Duodenal mucosa (tissue), 2 donors: Measurements from ENCODE around the gene TMSB4Y.
A peak's percentile ranks its signal among the peaks of the same experiment; 100 is the strongest.

Experiments
- H3K27ac ChIP-seq: one replicate; pipeline ENCODE4 v1.7.0; 2013; ENCODE audit warnings: low read depth, low read length
- H3K27me3 ChIP-seq, 2 donors: one replicate each; pipeline ENCODE4 v1.7.0; 2013; ENCODE audit warnings: low read length in 2 of 2, control low read depth in 1 of 2; ENCODE audit not compliant: insufficient read depth in 2 of 2, control insufficient read depth in 1 of 2
- H3K36me3 ChIP-seq, 2 donors: one replicate each; pipeline ENCODE4 v1.7.0; 2013; ENCODE audit warnings: low read length in 2 of 2, control low read depth in 1 of 2; ENCODE audit not compliant: insufficient read depth in 2 of 2, control insufficient read depth in 1 of 2
- H3K4me1 ChIP-seq, 2 donors: one replicate each; pipeline ENCODE4 v1.7.0; 2013; ENCODE audit warnings: low read length in 2 of 2, control low read depth in 1 of 2; ENCODE audit not compliant: insufficient read depth in 2 of 2, control insufficient read depth in 1 of 2
- H3K4me3 ChIP-seq, 2 donors: one replicate each; pipeline ENCODE4 v1.7.0; 2013; ENCODE audit warnings: low read length in 2 of 2, low read depth in 1 of 2
- H3K9ac ChIP-seq, 2 donors: one replicate each; pipeline ENCODE4 v1.7.0; 2013; ENCODE audit warnings: low read length in 2 of 2, low read depth in 1 of 2
- H3K9me3 ChIP-seq, 2 donors: one replicate each; pipeline ENCODE4 v1.7.0; 2013; ENCODE audit warnings: low read length in 2 of 2, control low read depth in 1 of 2; ENCODE audit not compliant: control insufficient read depth in 1 of 2

The TMSB4Y gene

DNA sequence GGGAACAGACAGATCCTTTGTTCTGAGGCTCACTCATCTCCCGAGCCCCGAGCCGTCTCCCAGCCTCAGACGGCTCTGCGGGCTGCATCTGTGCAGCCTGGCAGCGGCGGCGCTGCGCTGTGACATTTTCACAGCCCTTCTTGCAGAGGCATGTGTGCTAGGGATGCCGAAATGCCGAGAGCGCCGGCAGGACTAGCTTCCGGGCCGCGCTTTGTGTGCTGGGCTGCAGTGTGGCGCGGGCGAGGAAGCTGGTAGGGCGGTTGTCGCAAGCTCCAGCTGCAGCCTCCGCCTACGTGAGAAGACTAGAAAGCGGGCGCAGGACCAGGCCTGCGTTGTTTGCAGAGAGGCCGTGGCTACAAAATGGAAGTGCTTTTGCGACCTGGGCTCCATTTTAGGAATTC lies at the start of gene TMSB4Y:
TSS of gene TMSB4Y (plus strand) at position 332 of the 401 bp plus-strand sequence.
- no peaks in the 10 kb centered on the region for H3K9me3 ChIP-seq
- H3K9ac ChIP-seq, result peak within 1 kb of the TSS; percentile 69 to 71
- no peaks in the 10 kb centered on the region for H3K4me1 ChIP-seq
- no peaks in the 10 kb centered on the region for H3K27me3 ChIP-seq
- peak within 1 kb of the TSS; percentile 70 to 80 for H3K4me3 ChIP-seq
- H3K36me3 ChIP-seq, result no peaks in the 10 kb centered on the region
- peak within 1 kb of the TSS; percentile 77 for H3K27ac ChIP-seq

DNA sequence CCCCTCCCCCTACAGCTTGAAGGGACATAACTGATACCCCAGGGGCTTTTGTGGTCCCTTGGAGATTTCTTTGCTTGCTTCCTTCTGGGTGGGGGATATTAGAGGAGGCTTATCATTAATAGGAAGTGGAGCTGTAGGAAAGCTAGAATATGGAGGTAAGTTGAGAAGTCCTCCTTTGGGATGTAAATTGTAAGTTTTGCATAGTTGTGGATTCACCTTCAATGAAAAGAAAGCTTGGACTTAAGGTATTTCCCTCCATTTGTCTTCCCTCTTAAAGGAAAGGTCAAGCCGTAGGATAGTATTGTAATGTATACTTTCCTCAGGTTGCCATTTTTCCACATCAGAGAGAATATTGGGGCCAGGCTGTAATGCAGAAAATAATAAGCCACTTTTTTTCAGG lies 39.5 kb upstream of the TMSB4Y start:
- Histone ChIP-seq H3K36me3 (no peaks in the 10 kb centered on the region), H3K9ac (no peak overlapping the region), H3K9me3 (no peaks in the 10 kb centered on the region), H3K4me1 (no peaks in the 10 kb centered on the region), H3K27ac (no peak overlapping the region), H3K4me3 (no peak overlapping the region), H3K27me3 (no peaks in the 10 kb centered on the region)

DNA sequence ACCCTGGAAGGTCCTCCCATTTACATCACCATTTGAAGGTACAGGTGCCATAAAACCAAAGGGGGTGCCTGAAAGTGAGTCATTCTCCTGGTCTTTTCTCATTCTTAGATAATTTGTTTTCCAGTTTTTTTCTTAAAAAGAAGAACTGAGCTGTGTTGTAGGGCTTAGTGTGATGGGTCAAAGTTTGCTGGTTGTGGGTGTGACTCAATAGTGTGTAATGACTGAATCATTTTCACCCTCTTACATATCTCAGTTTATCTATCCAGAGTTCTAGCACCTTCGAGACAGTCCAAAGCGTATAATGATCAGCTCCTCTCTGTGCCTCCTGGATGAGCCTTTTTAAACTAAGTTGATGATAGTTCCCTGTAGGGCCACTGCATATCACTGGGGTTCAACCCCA lies 32.6 kb upstream of the TMSB4Y start:
- Histone ChIP-seq H3K4me1 (no peaks in the 10 kb centered on the region), H3K27me3 (no peaks in the 10 kb centered on the region), H3K9ac (no peak overlapping the region), H3K4me3 (no peak overlapping the region), H3K36me3 (no peaks in the 10 kb centered on the region), H3K27ac (no peak overlapping the region), H3K9me3 (peaks cover 0 to 16% of the 10 kb centered on the region in 2 donors)

GRCh38 chrY:13702276-13702675 lies 1.4 kb upstream of the TMSB4Y start:
- H3K36me3 ChIP-seq, result no peaks in the 10 kb centered on the region
- no peak overlapping the region for H3K9ac ChIP-seq
- H3K9me3 ChIP-seq, result no peaks in the 10 kb centered on the region
- no peaks in the 10 kb centered on the region for H3K27me3 ChIP-seq
- no peak overlapping the region for H3K27ac ChIP-seq
- no peak overlapping the region for H3K4me3 ChIP-seq
- no peaks in the 10 kb centered on the region for H3K4me1 ChIP-seq

- H3K36me3 ChIP-seq, result no peaks in the 10 kb centered on the region
- H3K9me3 ChIP-seq, result no peaks in the 10 kb centered on the region
- no peaks in the 10 kb centered on the region for H3K27me3 ChIP-seq
- peak overlapping the region; percentile 77 for H3K27ac ChIP-seq
- H3K9ac ChIP-seq, result peak overlapping the region; percentile 69 to 71
- H3K4me3 ChIP-seq, result peak overlapping the region; percentile 70 to 80
- H3K4me1 ChIP-seq, result no peaks in the 10 kb centered on the region
Measured at GRCh38 chrY:13704121-13704930, 627 bp downstream of the TMSB4Y start.

- peak overlapping the region; percentile 70 to 80 for H3K4me3 ChIP-seq
- no peaks in the 10 kb centered on the region for H3K36me3 ChIP-seq
- H3K4me1 ChIP-seq, result no peaks in the 10 kb centered on the region
- no peaks in the 10 kb centered on the region for H3K9me3 ChIP-seq
- peak overlapping the region in 1 of 2 donors; percentile 71 for H3K9ac ChIP-seq
- H3K27ac ChIP-seq, result no peak overlapping the region
- H3K27me3 ChIP-seq, result no peaks in the 10 kb centered on the region
Measured at GRCh38 chrY:13705197-13705596, 1.5 kb downstream of the TMSB4Y start.

DNA sequence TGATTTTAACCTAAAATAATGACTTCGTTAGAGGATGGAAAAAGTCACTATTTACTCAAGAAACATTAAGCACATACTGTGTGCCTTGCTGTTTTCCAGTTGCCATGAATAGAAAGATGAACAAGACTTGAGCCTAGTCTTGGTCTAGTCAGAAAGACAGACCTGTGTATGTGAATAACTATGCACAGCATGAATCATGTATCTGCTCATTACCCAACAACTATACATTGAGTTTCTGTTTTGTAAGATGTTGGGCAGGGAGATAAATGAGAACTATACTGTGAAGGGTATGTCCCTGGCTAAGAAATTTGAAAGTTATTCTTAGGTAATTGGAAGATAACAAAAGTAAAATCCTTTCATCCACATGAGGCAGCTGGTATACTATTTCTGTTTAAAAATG lies 4.3 kb downstream of the TMSB4Y start:
- H3K27ac ChIP-seq, result no peak overlapping the region
- H3K36me3 ChIP-seq, result no peaks in the 10 kb centered on the region
- H3K9me3 ChIP-seq, result no peaks in the 10 kb centered on the region
- H3K4me1 ChIP-seq, result no peaks in the 10 kb centered on the region
- no peaks in the 10 kb centered on the region for H3K27me3 ChIP-seq
- no peak overlapping the region for H3K9ac ChIP-seq
- no peak overlapping the region for H3K4me3 ChIP-seq

- no peaks in the 10 kb centered on the region for H3K27me3 ChIP-seq
- H3K4me1 ChIP-seq, result no peaks in the 10 kb centered on the region
- no peak overlapping the region for H3K4me3 ChIP-seq
- H3K36me3 ChIP-seq, result no peaks in the 10 kb centered on the region
- no peak overlapping the region for H3K9ac ChIP-seq
- no peak overlapping the region for H3K27ac ChIP-seq
- H3K9me3 ChIP-seq, result no peaks in the 10 kb centered on the region
Measured at GRCh38 chrY:13718996-13719395, 15.3 kb downstream of the TMSB4Y start.

DNA sequence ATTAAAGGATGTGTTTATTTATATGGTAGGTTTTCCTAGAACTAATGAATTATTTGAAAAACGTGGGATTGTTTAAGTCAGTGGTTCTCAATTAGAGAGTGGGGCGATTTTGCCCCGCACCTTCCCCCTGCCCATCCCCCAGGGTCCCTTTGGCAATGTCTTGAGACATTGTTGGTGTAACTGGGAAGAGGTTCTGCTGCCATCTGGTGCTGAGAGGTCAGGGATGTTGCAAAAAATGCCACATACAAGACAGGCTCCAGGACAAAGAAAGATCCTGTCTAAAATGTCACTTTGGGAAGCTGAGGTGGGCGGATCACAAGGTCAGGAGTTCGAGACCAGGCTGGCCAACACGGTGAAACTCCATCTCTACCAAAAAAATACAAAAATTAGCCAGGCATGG lies 25.8 kb downstream of the TMSB4Y start:
- no peaks in the 10 kb centered on the region for H3K4me1 ChIP-seq
- no peaks in the 10 kb centered on the region for H3K9me3 ChIP-seq
- no peaks in the 10 kb centered on the region for H3K27me3 ChIP-seq
- H3K36me3 ChIP-seq, result no peaks in the 10 kb centered on the region
- no peak overlapping the region for H3K9ac ChIP-seq
- no peak overlapping the region for H3K27ac ChIP-seq
- H3K4me3 ChIP-seq, result no peak overlapping the region

DNA sequence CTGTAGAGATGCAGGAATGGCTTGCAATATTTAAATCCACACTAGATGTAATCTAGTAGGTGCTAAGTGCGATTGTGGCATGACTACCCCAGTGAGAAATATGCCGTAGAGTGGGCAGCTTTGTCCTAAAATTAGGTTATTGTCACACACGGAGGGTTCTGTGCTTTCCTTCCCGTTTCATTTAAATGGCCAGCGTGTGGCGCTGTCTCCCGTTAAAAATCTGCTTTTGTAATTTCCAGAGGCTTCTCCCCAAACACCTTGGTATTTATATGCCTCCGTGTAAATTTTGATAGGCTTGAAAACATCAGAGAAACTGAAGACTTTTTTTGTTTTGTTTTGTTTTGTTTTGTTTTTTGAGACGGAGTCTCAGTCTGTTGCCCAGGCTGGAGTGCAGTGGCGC lies 34.9 kb downstream of the TMSB4Y start:
- Histone ChIP-seq H3K27ac (no peak overlapping the region), H3K4me3 (no peak overlapping the region), H3K36me3 (no peaks in the 10 kb centered on the region), H3K9me3 (no peaks in the 10 kb centered on the region), H3K9ac (no peak overlapping the region), H3K27me3 (no peaks in the 10 kb centered on the region), H3K4me1 (no peaks in the 10 kb centered on the region)
